Ecto neural progenitor cell (in vitro differentiated cells): ENCODE data around the gene PITPNM3.
"Not testable (repeated sequence)": the region's sequence is repeated elsewhere in the genome, so short reads cannot be mapped to it uniquely, and the experiment has no call there.

Experiments used
- DNase-seq: peaks from one replicate; pipeline ENCODE4 v3.0.0-alpha.2; 2018; ENCODE audit warnings: low spot score

Gene PITPNM3

GRCh38 chr17:6501359-6501758 is 55.0 kb downstream of the PITPNM3 start:
- no peak for DNase-seq

- DNase-seq = peak; percentile 36
Observed at GRCh38 chr17:6498901-6499540, 57.3 kb downstream of the PITPNM3 start.

DNA sequence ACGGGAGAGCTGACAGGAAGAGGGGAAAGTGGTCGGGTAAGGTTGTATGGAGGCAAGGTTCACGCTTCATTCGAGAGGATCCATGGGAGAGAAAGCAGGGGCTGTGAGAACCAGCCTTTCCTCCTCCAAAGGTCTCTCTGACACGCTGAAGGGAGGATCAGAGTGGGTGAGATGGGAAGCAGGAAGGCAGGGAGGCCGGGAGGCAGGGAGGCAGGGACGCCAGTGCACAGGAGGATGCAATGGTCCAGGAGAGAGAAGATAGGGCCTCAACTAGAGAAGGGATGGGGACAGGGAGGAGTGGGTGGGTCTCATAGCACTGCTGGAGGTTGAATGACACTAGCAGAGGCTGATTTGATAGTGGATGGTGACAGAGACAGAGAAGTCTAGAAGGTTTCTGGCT is 58.0 kb downstream of the PITPNM3 start:
- DNase-seq = peak; percentile 43

DNA sequence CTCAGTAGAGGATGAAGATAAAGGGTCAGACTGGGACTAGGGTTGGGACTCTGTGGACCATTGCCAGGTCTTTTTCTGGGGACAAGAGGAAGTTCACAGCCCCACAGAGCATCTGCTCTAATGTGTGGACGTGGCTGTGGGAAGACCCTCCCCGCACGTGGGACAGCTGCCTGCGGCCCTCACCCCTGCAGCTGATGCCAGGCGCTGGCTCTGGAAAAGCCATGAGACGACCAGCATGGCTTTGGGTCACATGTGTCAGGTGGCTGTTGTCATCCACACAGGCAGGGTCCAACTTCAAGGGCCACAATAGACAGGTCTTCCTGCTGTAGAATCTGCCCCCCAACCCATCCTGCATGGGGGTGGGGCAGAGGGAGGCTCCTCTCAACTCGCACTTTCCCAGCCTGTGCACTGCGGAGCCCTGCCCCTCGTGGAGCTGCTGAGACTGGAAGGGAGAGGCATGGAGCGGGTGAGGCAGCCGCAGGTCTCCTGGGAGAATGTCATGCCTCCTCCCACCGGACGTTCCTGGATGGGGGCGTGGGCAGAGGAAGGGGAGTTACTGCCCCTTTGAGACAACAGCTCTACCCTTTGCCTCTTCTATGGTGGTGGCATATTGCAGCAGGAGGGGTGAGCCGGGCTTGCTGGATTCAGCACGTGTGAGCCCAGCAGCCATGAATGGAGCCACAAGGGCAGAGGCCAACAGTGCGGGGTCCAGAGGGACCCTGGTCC is 58.7 kb downstream of the PITPNM3 start:
- DNase-seq = peak; percentile 52

DNA sequence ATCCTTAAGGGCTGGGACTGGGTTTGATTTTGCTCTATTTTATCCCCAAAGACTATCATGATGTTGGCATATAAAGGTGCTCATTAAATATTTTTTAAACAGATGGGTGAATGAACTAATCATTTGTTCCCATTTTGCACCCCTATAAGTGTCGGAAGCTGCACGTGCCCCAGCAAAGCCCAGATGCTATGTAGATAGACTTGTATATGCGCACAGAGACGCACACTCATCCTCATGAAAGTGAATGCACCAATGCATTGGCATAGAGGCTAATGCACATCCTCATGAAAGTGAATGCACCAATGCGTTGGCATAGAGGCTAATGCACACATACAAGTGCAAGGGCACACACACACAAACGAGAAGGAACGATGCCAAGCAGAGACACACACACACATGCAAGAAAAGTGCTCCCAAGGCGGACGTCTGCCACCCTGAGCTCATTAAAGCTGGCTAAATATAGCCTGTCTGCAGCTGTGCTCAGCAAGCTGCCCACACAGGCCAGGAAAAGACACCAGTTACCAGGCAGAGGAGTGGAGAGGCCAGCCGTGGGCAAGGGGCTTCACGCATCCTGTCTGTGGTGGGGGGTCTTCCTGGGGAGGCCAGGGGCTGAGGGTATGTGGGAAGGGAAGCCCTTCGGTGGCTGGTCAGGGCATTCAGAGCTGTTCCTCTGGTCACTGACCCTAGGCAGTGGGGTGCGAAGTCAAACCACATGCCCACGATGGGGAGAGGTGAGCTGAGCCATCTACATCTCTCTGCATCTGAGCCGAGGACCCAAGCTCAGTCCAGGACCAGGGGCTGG is 59.5 kb downstream of the PITPNM3 start:
- peak; percentile 48 for DNase-seq

DNA sequence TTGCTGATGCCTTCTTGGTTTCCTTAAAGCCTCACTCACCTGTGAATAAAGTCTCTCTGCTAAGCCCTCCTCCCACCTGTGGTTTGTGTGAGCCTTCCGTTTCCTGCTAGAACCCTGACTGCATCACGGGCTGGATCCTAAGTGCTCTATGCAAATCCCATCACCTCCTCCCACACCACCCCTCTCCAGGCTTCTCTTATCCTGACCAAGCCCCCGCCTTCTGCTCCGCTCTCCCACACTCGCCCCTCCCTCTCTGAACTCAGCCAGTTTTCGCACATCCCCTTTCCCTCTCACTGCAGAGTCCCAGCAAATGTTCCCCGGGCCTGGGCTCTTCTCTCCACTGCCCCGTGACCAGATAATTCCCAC is 60.3 kb downstream of the PITPNM3 start:
- no peak for DNase-seq

DNA sequence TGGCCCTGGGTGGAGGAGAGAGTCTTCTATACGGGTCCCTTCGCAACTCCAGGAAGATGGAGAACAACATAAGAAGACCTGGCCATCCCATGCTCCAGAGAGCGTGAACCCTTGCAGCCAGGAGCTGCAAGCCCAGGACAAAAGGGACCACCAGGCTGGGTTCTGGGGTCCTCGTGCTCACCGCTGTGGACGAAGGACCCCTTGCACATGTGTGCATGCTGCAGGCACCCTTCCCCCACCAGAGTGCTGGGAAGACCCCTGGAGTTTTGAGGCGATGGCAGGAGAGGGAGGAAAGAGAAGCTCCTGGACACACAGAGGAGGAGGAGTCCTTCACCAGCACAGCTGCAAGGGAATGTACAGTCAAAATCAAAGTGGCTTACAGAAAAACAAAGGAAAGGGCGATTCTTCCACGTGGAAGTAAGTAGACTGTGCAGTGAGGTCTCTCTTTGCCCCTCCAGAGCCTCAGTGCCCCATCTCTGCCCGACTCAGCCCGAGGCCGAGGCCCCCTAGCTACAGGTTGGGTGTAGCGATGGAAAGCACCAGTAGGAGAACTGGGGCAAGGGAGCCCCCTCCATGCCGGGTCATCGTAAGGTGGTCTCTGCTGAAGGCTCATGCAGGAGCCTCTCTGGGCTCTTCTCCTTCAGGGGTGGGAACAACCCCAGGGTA is 60.8 kb downstream of the PITPNM3 start:
- DNase-seq = no peak

GRCh38 chr17:6494239-6494941 is 62.0 kb downstream of the PITPNM3 start:
- no peak for DNase-seq

DNA sequence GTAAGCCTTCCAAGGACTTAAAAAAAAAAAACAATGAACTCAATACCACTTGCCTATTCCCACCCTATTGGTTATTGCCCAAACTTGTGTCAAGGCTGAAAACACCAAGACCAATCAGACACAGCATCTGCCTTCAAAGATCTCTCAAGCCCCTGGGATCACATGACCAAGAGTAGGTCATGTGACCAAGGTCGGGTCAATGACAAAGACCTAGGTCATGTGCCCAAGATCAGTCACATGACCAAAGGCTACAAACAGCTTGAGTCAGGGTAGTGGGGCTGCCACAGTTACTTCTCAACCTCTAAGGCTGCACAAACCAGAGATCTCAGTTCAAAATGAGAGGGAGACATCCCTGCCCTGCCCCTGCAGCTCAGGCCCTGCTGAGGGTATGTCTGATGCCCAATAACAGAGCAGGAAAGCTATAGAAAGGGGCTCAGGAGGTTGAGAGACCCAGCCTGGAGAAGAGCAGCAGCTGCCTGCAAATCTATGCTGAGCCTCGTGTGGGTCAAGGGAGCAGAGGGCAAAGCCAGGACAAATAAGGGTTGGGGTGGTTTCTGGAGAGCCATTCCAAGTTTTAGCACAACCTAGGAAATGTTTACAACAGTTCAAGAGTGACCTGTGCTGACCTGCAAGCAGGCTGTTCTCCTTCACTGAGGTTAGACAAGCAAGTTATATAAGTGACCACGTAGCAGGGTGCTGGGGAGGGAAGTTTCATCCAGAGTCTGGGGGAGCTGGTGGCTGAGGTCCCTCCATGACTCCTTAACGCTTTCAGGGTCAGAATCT is 63.3 kb downstream of the PITPNM3 start:
- no peak for DNase-seq

GRCh38 chr17:6491071-6491700 is 65.2 kb downstream of the PITPNM3 start:
- DNase-seq = no peak

DNA sequence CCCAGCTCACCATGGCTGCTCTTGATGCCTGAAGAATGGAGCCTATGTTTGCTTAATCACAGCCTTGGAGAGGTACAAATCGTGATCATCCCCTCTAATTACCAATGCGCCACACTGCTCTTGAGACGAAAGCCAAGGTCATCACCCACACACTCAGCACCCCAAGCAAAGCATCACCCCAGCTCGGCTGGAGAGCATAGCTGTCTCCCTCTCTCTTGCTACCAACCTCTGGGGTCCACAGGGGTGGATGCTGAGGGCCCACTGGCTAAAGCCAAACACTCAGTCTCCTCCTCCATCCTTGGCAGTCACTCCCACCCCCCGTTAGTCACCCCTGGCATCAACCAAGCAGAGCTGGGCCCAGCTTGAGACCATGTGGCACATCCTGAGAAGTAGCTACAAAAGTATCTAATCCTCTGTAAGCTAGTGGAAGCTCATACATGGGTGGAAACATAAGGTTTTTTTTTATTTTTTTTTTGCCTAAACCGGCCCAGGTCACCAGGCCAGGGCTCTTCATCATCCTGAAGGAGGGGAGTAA is 67.3 kb downstream of the PITPNM3 start:
- no peak for DNase-seq

- no peak for DNase-seq
Observed at GRCh38 chr17:6488008-6488539, 68.3 kb downstream of the PITPNM3 start.

DNA sequence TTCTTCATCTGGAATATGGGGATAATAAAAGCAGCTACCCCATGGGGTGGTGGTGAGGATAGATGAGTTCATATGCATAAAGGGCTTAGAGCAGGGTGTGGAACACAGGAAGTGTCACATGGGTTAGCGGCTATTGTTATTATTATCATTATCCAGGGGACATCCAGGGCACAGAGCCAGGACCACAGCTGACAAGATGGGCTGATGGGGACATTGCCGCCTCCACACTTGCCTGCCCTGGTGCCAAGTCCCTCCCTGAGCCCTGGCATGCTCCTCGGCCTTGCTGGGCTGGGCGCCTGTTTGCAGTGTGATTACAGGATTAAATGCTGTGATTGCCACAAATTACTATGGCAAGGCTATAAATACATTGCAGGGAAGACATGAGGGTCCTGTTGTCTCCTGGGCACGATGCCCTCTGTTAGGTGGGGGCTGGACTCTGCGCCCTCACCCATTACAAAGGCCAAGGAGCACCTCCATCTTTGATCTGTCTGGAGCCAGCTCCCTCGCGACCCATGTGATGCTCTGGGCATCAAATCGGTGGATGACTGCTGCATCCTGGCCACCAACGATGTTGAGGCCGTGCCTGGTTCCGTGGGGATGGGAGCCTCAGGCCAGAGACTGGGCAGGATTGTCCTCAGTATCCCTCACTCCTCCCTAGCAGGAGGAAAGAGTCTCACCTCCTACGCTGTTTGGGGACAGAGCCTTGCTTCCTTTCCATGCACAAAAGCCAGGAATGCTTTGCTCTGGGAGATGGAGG is 68.9 kb downstream of the PITPNM3 start:
- DNase-seq = no peak

GRCh38 chr17:6485646-6486412 is 70.5 kb downstream of the PITPNM3 start:
- DNase-seq = no peak

GRCh38 chr17:6483507-6483906 is 72.8 kb downstream of the PITPNM3 start:
- DNase-seq = no peak

- not testable (repeated sequence) for DNase-seq
Observed at GRCh38 chr17:6482796-6483195, 73.6 kb downstream of the PITPNM3 start.

GRCh38 chr17:6482105-6482455 is 74.3 kb downstream of the PITPNM3 start:
- DNase-seq = no peak

GRCh38 chr17:6480303-6480675 is 76.1 kb downstream of the PITPNM3 start:
- DNase-seq = no peak
